GM21786 (cell line): Measurements from ENCODE around the gene BPIFA3.

Source experiments
- ATAC-seq: cut with Tn5 transposase; IDR thresholded peaks from one replicate; pipeline ENCODE4 v1.9.1; 2021; ENCODE audit not compliant: unreplicated experiment

BPIFA3 gene

DNA sequence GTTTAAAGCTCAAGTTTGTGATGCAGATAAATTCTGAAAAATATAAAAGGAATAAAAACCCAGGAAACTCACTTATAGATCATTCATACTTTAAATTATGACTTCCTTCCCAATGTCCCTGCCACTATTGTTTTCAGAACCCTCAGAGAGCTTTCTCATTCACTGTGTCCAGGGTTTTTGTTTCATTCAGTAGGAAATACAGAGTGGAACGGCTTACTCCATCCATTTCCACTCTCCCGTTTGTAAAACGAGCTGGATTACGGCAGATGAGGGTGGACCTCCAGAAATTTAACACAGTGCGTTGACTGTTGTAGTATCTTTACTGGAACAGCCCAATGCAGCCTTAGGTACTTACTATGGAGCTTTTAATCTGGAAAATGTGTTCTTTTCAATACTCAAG, 42.2 kb downstream of the BPIFA3 start:
- ATAC-seq: no peak

DNA sequence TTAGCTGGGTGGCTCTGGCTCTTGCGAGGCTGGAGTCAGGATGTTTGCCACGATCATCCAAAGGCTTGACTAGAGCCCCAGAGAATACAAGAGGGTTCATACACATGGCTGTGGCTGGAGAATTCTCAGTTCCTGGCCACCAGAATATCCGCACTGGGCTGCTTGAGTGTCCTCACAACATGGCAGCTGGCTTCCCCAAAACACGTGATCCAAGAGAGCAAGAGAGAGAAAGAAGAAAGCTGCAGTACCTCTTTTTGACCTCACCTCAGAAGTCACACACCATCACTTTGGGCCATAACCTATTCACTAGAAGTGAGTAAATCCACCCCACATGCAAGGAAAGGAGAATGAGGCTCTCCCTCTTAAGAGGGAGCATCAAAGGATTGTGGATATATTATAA, 44.3 kb downstream of the BPIFA3 start:
- ATAC-seq: no peak

DNA sequence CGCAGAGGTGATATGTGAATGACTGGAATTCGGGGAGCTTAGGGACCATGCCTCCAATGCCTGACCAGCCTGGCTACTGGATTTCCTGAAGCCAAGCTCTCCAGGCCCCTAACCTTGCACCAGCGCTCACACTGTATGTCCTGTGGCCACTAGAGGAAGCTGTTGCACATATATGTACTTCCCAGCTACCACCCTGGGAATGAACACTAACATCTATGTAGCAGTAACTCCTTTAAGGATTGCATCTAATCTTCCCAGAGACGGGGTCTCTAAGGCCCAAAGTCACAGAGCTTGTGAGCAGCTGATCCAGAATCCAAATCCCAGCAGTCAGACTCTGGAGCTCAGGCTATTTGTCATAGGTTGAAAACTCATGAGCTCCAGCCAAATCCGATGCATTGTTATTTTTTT, 45.5 kb downstream of the BPIFA3 start:
- ATAC-seq: no peak

DNA sequence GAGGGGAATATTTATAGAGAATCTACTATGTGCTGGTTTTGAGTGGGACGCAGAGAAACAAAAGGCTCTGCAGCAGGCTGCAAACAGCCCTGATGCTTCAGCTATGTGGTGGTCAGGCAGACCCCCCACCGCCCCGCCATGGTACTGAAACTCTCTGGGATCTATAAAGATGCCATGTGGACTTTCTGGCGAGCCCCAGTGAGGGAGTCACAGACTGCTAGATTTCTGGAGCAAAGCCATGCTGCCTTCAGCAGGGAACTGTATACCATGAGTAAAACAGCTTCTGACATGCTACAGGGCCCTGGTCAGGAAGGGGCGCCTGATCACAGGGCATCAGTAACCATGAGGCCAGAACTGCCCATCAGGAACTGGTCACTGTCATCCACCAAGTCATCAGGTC, 46.6 kb downstream of the BPIFA3 start:
- ATAC-seq: no peak

DNA sequence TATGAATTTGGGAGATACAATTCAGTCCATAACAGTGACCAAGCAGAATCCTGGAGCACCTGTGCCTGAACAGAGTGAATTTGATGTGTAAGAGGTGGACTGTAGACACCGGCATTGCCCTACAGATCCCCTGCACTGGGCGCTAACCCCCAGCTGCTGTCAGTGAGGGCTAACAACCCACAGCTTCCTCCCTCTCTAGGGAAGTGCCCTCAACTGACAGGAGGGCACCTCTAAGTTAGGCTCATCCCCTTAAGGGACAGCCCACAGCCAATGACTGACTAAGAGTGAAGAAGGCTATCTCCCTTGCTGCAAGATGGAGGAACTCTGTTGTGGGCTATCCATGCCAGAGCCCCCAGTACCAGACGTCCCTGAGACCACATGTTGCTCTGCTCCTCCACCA, 50.5 kb downstream of the BPIFA3 start:
- ATAC-seq: no peak

DNA sequence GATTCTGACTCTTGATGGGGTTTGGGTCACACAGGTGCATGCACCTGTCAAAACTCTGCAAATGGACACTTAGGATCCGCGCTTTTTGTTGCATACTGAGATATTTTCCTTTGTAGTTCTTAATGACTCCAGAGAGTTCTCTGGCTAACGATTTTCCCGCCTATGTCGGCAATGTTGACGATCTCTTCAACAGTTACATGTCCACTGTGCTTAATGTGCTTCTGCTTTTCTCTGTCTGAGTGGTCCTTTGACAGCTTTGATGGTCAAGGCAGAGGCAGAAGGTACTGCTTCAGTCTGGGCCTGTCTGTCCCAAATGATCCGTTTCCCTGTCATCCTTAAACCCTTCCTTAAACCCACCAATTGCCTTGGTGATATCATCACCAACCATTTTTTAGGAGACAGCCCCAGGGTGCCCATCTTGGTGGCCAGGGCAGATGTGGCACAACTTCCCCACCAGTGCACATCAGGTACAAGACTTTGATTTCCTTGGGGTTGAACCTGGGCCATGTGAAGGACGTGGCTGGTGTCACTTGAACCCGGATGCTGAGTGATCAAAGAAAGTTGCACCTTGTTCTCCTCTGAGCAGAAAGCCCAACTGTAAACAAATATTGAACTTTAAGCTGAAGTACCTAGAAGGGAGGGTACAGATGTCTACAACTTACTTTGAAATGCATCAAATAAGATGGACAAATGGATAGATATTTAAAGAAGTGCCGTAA, 55.2 kb downstream of the BPIFA3 start:
- ATAC-seq: no peak

DNA sequence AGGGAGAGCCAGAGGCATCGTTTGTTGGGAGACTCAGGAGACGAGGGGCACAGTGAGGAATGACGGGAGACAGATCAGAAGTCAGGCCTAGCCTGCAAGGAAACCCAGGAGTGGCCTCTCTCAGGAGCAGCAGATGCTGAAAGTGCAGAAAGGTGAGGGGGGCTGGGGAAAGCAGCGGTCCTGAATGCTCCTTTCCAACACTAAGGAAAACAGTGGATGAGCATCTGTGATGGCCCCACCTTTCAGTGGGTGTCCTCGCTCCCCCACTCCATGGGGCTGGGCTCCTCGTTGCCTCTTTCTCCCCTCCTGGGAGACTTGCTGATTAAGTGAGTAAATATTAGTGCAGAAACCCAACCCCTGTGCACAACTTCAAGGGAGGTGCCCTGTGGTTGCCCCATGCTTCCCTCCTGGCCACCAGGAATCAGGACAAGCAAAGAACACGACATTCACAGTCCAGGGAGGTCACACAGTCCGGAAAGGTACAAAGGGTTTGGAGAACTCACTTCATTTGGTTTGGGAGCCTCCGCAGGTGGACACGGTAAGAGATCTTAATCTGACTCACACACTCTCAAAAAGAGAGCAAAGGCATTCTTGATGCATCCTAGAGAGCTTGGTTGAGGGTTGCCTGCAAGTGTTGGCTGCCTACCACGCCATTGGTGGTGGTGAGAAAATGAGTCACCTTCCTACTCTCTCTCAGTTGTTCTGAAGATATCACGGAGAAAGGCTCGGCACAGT, 56.1 kb downstream of the BPIFA3 start:
- ATAC-seq: no peak

DNA sequence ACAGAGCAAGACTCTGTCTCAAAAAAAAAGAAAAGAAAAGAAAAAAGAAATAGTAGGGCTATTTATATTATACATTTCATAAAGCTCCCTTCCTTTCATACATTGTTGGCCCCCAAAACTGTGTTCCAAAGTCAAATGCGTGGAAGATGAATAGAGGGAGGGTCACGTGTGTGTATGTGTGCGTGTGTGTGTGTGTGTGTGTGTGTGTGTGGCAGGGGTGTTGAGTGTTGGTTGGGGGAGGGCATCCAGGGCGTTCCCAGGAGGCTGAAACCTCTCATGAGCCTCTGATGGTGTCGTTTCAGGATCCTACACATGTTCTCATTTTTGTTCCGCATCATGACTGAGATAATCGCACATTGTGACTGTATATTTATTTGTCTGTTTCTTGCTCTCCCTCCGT, 58.1 kb downstream of the BPIFA3 start:
- ATAC-seq: no peak

DNA sequence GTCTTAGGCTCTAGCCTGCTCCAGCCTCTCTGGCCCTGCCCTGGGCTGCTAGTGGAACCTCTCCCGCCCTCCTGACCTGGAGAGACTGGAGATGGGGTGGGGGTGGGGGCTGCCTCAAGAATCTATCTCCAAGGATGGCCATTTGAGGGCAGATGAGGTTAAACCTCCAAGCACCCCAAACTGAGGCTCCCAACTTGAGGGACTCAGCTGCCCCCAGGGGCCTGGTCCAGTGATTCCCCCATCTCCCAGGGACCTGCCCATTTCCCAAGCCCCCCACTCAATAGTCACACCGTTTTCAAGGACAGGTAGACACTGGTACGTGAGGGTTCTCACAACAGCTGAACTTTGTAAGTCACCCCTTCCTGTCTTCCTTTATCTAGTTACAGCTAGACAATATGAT, 58.7 kb downstream of the BPIFA3 start:
- no peak for ATAC-seq

DNA sequence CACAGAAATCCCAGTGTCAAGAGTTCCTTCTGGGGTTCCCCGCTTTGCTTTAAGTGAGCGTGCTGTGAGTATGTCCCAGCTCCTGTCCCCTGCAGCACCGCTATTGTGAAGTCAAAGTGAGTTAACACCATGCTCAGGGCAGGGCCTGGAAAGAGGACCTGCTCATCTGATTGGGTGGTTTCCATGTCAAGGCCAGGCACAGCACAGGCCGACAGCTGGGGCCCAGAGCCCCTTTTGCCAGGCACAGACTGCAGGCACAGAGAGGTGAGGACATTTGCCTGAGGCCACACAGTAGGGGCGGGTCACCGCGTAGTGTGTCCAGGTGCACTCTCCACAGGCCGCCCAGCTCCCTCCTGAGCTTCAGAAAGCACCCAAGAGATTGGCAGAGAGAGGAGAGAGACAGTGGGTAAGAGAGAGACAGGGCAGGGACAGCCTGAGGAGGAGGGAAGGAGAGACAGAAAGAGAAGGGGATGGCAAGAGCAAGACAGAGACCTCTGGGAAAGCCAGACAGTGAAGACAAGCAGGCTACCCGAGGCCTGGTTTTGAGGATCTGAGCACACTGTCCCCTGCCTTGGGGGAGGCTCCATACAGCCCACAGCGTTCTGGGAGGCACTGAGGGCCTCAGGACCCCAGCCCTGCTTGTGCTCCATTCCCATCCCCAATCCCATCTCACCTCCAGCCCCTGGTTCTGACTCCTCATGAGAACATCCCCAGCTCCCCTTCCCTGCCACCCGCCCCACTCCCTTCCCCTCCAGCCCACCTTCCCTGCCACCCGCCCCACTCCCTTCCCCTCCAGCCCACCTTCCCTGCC, 59.4 kb downstream of the BPIFA3 start:
- ATAC-seq: no peak
